Measurements from ENCODE around the gene EXOC2.

DNA sequence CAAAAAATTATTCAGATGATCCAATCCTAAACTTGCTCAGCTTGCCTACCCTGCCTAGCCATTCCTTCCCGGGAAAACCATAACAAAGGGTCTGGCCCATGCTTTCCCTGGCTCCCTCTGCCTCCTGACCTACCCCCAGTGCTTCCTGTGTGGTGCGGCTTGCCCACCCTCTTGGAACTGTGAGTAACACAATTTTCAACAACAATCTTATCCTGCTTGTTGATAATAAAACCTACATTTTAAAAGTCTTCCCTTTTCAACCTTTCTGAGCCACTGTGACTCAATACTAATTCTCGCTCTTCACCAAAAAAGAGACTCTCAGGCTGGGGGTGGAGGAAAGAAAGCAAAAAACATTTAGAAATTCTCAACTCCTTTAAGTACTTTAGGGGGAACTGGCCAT, 18.0 kb downstream of the EXOC2 start:
- TF ChIP-seq ZNF839 (CRISPR knock-in tag; IDR thresholded peaks at IDR 0.05; ENCODE audit: borderline replicate concordance) (no peak), TBL1XR1 (IDR thresholded peaks at IDR 0.05; ENCODE audit: borderline replicate concordance, low read length, partially characterized antibody) (no peak), EP300 (IDR thresholded peaks at IDR 0.05; ENCODE audit: low read depth in 2 of 2, low read length in 2 of 2) (no peak), EP300 (CRISPR knock-in tag; IDR thresholded peaks at IDR 0.05; ENCODE audit: borderline replicate concordance) (no peak), CTCF (CRISPR knock-in tag; IDR thresholded peaks at IDR 0.05) (no peak), ERF (CRISPR knock-in tag; IDR thresholded peaks at IDR 0.05) (no peak), FOXK1 (CRISPR knock-in tag; IDR thresholded peaks at IDR 0.05; ENCODE audit: borderline replicate concordance, low read depth) (no peak), ETV5 (CRISPR knock-in tag; IDR thresholded peaks at IDR 0.05; ENCODE audit: borderline replicate concordance) (no peak), NFIC (IDR thresholded peaks at IDR 0.05; ENCODE audit: low read length) (no peak), IRF2 (CRISPR knock-in tag; IDR thresholded peaks at IDR 0.05) (no peak), ZBTB21 (CRISPR knock-in tag; IDR thresholded peaks at IDR 0.05) (no peak), RAD21 (CRISPR knock-in tag; IDR thresholded peaks at IDR 0.05) (no peak)

Measured in HepG2 (cell line).